GM18909 (cell line): ENCODE results near the gene LDLRAD2.
"Not testable (repeated sequence)": the region's sequence is repeated elsewhere in the genome, so short reads cannot be mapped to it uniquely, and the experiment has no call there.

ENCODE experiments used
- ATAC-seq: cut with Tn5 transposase; IDR thresholded peaks from one replicate; pipeline ENCODE4 v1.9.1; 2021; ENCODE audit warnings: mild to moderate bottlenecking; ENCODE audit not compliant: unreplicated experiment, poor library complexity

Gene LDLRAD2

DNA sequence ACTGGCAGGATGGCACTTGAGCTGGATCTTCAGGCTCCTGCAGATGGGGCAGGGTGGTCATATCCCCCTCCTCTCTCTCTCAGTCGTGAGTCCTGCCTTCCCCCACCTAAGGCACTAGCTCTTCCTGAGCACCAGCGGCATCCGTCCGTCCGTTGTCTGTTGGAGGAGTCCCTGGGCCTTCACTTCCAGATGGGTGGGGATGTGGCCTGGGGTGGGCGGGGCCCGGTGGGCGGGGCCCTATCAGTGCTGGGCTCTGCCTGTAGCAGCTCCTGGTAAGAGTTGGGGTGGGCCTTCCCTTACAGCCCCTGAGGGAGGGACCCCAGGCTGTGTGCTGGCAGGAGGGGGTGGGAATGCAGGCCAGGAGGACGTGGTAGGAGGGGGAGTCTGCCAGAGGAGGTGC, 10.3 kb downstream of the LDLRAD2 start:
- ATAC-seq: no peak

DNA sequence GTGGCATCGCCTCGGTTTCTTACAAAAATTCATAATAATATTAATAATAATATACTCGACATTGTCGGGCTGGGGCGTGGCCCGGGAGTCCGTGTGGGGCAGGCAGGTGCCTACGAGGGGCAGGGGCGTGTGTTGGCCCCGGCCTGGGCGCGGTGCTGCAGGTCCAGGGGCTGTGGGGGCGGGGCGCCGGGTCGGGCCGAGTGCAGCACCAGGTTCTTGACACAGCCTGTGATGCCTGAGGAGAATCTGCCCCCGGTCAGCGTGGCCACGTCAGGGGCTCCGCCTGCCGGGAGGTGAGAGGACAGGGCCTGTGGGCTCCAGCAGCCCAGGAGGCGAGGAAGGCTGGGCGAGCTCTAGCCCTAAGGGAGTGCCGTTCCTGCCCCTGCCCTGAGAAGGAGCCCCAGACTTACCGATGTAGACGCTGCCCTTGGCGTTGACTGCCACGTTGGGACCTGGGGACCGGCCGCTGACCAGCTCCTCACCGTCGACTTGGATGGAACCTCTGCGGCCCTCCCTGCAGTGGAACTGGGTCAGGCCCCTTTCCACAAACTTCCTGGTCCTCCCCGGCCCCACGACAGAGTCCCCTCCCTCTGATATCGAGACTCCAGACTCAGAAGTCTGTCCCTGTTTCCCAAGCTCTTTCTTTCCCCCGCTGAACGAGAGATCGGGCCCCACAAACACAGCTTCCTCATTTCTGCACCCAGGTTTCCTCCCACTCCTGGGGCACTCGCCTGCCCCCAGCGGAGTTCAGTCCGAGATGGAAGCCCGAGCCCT, 11.3 kb downstream of the LDLRAD2 start:
- no peak for ATAC-seq

DNA sequence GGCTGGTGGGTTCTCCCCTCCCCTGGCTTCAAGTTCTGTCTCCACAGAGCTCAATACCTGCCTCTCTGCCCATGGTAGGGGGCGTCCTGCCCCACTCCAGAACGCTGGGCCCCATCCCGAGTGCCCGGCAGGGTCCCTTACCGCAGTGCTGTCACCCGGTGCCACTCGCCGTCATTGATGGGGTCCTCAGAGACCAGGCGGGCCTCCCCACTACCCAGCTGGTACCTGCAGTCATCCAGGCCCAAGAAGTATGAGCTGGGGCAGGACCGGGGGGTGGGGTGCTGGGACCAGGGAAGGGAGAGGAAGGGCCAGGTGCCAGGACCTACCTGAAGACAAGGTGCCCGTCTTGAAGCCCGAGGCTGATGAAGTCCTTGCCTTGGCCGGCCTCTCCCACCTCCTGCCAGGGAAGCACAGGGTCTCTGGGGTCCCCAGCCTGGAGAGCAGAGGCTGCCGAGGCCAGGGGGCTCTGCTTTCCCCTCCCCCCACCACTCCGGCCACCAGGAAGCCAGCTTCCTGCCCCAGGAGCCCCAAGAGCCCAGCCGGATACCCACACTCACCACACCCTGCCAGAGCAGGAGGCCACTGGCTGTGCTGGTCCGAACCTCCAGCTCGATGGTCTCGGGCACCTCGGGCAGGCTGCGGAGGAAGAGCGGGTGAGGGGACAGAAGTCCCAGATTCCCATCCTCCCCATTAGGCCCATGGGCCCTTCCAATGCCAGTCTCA, 12.1 kb downstream of the LDLRAD2 start:
- ATAC-seq: no peak

DNA sequence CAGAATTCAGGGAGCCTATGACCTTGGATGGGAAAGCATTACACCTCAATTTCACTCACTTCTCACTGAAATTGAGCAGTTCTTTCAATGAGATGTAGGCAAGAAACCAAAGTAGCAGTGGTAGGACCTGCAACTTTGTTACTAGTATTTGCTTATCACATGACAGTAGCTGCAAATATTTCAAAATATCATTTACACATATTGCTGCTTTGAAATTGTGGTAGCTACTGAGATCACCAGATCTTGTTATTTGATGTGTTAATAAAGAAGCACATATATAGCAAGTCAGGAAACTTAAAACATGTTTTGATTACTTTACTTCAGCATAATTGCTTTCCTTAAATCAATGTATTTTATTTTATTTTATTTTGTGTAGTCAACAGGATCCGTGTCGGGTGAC, 12.9 kb downstream of the LDLRAD2 start:
- ATAC-seq: no peak

DNA sequence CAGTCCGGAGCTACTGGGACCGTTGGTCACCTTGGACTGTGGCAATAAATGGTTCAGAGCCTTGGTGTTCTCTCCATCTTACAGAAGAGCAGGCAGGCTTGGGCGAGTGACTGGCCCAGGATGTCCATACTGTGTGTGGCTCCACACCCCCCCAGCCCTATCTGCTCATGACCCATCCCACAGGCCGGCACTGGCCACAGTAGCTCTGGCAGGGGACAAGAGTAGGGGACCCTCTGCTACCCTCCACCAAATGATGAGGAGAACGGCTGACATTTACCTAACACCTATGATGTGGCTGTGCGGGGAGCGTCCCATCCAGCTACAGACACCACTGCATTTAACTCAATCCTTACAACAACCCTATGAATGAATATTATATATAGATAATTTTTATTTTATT, 13.3 kb downstream of the LDLRAD2 start:
- no peak for ATAC-seq

DNA sequence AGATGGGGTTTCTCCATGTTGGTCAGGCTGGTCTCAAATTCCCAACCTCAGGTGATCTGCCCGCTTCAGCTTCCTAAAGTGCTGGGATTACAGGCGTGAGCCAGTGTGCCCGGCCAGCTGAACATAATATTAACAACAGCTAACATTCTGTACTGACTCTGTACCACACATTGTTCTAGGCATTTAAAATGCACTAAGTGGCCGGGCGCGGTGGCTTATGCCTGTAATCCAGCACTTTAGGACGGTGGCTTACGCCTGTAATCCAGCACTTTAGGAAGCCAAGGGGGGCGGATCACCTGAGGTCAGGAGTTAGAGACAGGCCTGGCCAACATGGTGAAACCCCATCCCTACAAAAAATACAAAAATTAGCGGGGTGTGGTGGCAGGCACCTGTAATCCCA, 14.6 kb downstream of the LDLRAD2 start:
- ATAC-seq: not testable (repeated sequence)

DNA sequence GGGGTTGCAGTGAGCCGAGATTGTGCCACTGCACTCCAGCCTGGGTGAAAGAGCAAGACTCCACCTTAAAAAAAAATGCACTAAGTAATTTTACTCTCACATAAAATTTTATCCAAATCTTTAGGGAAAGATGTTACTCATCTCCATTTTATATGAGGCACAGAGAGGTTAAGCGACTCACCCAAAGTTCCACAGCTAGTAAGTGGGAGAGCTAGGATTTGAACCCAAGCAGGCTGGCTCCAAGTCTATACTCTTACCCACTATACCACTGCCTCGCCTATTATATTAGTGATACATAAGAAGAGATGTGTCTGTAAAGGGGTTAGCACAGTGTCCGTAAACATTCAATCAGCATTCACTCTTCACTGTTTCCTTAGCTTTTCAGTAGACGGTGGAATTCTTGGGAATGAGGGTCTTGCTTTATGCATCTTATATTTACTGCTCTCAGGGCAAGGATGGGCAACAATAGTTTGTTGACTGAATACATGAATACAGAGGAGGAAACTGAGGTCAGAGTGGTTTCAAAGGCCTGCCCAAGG, 15.1 kb downstream of the LDLRAD2 start:
- no peak for ATAC-seq

DNA sequence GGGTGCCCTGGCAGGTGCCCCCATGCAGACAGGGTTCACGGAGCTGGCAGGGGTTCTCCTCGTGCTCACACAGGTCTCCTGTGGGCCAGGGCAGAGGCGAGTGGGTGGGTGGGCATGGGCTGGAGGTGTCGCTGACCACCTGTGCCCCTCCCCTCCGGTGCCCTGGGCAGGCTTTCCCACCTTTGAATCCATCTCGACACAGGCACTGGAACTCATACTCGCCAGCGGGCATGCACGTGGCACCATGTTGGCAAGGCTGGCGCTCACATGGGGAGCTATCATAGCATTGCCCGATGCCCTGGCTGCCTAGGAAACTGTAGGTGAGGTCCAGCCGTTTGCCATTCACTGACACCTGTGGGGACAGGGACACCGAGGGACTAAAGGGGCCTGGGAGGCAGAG, 16.0 kb downstream of the LDLRAD2 start:
- ATAC-seq: no peak

DNA sequence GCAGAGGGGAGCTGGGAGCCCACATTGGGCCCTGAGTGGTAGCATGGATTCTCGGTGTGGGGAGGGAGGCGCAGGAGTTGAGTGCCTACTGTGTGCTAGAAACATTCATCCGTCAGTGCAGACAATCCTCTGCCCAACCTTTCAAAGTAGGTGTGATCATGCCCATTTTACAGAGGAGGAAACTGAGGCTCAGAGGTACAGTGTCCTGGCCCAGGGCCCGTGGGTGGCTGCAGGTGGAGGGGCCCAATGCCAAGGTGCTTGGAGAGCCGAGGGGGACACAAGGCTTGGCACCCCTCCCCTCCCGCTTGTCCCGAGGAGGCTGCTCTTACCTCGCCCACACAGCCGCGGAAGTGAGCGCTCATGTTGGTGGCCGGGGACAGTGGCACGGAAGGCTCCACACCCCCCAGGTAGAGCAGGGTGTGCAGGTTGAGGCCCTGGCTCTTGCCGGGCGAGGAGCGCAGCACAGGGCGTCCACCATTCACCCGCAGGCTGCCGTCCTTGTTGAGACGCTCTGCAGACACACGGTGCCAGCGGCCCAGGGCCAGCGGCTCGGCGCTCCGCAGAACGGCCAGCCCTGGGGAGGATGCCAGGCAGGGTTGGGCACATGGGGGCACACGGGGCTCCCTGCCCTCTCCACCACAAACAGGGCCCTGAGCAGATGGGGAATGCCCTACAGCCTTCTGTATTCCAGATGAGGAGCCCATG, 16.6 kb downstream of the LDLRAD2 start:
- ATAC-seq: no peak

DNA sequence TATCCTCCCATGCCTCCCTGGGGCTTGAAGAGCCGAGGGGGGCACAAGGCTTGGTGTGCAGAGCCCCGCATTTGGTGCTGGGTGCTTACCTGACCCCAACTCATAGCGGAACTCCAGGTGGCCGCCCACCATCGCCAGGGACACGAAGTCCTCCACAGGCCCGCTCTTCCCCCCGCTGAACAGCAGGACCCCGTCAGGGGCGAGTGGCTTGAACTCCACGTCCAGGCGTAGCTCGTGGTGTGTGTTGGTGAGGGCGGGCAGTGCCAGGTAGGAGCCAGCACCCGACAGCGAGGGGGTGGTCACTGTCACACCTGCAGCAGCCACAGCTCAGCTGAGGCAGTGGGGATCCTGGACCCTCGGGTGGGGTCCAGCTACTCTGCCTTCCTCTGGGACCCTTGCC, 17.2 kb downstream of the LDLRAD2 start:
- no peak for ATAC-seq

DNA sequence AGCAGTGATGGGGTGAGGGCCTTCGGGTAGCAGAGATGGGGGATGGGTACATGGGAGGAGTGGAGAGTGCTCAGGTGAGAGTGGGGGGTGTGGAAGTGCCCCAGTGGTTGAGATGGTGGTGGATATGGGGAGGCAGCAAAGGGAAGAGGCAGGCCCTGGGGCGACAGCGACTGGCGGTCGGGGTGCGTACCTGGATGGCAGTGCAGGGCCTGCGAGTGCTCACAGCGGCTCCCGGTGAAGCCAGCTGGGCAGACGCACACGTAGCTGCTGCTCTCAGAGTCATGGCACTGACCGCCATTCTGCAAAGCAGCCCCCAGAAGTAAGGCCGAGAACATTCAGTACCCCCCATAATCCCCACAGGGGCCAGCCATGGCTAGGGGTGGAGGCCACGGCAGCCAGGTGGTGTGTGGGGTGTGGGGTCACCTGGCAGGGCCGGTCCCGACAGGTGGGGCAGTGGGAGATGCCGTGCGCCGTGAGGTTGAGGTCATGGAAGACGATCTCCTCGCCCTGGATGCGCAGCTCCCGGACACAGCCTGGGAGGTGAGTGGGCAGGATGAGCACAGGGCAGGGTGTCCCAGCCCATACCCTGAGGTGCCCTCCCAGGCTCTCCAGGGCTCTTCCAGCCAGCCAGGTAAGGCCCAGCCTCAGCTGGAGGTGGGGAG, 18.9 kb downstream of the LDLRAD2 start:
- no peak for ATAC-seq

DNA sequence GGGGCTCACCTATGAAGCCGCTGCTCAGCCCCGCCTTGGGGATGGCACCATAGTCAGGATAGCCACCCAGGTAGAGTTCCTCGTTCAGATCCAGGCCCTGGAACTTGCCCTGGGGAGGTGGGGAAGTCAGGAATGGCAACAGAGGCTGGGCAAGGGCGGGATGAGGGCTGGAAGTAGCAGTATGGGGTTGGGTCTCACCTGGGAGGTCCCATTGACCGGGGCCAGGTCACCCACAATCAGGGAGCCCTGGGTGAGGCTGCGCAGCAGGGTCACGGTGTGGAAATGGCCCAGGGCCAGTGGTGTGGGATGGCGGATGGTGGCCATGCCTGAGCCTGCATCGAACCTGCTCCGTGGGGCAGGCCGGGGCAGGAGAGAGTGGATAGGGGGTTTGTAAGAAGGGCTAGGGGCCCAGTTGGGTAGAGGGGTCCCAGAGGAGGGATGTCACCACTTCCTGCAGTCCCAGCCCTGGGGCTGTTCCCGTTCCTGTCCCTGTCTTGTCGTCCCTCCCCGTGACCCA, 19.4 kb downstream of the LDLRAD2 start:
- no peak for ATAC-seq

DNA sequence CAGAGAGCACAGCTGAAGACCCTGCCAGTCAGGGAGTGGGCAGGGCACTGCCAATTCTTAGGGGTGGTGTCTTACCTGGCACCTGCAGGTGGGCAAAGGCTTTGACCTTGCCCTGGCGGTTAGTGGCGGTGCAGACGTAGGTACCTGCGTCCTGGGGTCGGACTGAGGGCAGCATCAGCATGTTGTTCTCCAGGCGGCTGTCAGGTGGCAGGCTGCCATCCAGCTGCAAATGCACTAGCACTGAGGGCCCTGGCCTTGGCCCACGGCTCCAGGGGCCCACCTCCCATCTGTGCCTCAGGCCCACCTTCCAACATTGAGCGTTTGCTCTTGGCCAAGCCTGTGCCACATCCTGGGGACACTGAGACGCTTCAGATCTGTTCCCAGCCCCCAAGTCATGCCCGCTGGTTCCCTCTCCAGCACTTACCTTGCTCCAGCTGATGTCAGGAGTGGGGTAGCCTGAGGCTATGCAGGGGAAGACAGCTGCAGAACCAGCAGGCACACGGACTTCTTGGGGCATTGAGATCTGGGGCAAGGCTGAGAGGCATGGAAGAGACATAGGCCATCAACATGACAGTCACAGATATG, 21.4 kb downstream of the LDLRAD2 start:
- ATAC-seq: no peak

DNA sequence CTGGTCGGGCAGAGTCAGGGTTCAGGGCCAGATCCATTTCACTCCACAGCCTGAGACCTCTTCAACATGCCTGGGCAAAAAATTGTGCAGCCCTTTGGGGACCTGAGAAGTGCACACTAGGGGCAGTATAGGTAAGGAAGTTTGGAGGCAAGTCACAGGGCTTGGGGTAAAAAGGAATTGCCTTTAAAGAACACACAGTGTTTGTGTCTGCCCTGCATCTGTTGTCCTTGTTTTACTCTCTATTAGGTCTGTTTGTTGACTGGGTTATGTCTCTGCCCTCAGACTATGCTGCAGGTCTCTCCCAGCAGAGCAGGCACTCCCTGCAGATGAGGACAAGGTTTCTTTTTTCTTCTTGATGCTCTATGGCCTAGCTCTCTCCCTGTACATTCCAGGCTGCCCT, 22.0 kb downstream of the LDLRAD2 start:
- ATAC-seq: no peak

DNA sequence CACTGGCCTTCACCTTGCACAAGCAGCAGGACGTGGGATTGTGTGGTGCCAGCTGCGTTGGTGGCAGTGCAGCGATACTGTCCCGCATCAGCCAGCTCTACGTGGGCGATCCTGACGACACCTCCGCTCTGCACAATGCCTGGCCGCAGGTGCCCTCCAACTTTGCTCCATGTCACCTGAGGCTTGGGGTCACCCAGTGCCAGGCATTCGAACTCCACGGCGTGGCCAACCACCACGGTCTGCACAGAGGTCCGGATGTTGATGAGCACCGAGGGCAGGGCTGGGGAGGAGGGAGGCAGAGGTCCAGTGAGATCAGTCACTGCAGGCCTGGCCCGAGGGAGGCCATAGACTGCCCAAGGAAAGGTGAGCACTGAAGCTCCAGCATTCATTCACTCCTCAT, 22.6 kb downstream of the LDLRAD2 start:
- no peak for ATAC-seq

DNA sequence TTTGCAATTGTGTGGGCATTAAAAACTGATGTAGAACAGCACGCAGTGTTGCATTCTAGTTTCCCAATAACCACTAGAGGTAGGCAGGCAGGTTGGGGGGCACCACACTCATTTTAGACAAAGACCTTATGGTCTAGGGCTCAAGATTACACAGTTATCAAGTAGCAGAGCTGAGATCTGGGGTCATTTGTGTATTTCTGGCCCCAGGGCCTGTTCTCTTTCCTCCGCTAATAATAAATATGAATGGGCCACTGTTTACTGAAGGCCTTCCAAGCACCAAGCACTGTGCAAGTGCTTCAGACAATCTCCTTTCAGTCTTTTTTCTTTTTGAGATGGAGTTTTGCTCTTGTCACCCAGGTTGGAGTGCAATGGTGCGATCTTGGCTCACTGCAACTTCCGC, 23.9 kb downstream of the LDLRAD2 start:
- no peak for ATAC-seq

DNA sequence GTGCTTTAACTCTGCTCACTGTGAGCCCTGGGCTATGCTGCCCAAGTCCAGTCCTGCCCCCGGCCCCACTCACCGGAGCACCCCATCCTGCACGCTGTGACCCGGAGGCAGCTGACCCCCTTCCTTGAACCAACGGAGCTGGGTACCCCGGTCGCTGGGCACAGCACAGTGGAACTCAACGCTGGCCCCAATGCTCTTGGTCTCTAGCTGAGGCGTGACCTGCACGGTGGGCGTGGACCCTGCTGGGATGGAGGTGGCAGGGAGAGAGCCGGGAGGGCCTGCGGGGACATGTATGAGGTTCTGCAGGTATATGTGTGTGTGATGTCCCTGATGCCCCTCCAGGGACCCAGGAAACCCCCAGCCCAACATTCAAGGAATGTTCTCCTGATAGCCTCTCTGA, 24.7 kb downstream of the LDLRAD2 start:
- ATAC-seq: no peak

DNA sequence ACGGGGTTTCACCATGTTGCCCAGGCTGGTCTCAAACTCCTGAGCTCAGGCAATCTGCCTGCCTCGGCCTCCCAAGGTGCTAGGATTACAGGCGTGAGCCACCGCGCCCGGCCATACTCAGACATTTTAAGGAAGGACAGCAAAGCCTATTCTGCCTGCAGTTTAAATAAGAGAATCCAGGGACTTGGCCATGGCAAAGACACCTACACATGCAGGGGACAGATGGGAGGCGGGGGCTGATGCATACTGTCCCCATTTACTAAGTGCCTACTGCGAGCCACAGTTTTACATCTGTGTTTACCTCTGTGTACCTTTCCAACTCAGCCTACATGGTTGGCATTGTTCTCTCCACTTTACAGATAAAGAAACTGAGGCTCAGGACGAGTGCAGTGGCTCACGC, 25.4 kb downstream of the LDLRAD2 start:
- ATAC-seq: no peak

DNA sequence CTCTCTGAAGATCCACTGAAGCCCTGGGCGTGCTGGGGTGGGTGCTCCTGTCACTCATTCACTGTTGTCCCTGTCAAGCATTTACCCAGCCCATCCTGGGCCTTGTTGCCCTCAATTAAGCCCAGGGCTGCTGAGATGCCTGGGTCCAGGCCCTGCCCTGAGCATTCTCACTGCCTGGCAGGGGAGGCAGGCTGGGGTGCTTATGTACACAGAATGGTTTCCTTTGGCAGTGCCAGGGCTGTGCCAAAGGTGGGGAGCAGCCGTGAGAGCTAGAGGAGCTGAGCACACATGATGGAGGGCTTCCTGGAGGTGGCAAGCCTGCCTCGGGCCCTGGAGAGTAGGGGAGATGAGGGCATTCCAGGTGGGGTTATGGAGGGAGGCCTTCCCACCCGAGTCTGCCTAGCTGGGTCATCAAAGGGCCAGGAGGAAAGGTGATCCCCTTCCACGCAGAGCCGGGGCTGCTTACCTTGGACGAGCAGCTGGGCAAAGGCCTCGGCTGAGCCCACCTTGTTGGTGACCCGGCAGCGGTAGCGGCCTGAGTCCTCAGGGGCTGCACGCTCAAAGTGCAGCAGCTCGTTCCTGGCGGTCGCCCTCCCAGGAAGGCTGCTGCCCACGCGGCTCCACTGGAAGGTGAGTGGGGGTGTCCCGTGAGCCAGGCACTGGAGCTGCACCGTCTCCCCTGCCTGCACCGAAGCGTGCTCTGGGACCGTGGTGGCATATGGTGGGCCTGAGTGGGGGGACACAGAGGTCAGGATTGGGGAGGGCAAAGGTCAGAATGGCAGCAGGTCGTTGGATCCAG, 26.5 kb downstream of the LDLRAD2 start:
- no peak for ATAC-seq
